HG02885 (cell line): Measurements from ENCODE around the gene NDUFB11.
"Not testable (repeated sequence)": the region's sequence is repeated elsewhere in the genome, so short reads cannot be mapped to it uniquely, and the experiment has no call there.

ENCODE experiments used
- ATAC-seq: cut with Tn5 transposase; IDR thresholded peaks from one replicate; pipeline ENCODE4 v1.9.1; 2021; ENCODE audit warnings: mild to moderate bottlenecking; ENCODE audit not compliant: unreplicated experiment, poor library complexity

The NDUFB11 gene

DNA sequence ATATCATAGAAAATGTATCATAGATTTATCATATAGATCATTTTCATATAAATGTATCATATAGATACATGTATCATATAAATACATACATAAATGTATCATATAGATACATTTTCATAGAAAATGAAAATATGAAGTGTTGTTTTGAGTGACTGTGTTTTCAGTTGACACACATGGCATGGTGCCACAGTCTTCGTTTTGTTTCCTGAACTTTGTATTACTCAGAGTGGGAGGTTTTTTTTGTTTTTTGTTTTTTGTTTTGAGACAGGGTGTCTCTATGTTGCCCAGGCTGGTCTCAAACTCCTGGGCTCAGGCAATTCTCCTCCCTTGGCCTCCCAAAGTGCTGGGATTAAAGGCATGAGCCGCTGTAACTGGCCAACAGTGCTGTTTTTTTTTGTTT is 4.4 kb upstream of the NDUFB11 start:
- no peak for ATAC-seq

DNA sequence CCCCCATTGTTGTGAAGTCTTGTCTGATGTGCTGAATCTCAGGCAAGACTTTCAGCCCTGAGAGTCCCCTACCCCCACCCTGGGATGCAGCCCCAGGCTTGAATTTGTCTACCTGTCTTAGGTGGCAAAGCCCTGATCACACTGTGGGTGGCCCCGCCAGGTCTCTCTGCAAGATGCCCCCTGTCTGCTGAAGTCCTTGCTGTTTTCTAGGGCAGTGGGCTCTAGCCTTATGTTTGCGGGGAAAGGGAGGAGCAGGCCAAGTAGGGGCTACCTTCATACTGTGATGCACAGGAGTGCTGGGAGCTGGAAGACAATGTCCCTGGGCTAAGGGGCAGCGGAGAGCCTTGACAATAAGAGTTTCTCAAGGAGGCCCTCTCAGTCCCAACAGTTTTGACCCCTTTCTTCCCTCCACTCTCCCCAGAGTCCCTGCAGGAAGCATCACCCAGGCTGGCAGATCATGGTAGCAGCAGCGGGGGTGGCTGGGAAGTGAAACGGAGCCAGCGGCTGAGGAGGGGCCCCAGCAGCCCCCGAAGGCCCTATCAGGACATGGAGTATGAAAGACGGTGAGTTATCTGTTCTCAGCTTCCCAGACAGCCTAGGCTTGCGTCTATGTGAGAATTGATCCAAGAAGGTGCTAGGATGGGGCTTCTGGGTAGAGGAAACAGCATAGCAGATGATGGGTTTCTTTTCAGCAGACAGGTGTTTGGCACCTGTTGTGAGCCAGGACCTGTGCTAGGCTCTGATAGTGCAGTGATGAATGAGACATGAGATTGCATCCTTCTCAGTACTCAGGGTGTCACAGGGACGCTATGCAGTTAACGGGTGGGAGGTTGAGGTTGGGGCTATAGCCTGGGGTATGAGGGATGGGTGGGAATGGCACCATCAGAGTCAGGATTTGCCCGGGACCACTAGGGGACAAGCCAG is 2.7 kb upstream of the NDUFB11 start:
- no peak for ATAC-seq

DNA sequence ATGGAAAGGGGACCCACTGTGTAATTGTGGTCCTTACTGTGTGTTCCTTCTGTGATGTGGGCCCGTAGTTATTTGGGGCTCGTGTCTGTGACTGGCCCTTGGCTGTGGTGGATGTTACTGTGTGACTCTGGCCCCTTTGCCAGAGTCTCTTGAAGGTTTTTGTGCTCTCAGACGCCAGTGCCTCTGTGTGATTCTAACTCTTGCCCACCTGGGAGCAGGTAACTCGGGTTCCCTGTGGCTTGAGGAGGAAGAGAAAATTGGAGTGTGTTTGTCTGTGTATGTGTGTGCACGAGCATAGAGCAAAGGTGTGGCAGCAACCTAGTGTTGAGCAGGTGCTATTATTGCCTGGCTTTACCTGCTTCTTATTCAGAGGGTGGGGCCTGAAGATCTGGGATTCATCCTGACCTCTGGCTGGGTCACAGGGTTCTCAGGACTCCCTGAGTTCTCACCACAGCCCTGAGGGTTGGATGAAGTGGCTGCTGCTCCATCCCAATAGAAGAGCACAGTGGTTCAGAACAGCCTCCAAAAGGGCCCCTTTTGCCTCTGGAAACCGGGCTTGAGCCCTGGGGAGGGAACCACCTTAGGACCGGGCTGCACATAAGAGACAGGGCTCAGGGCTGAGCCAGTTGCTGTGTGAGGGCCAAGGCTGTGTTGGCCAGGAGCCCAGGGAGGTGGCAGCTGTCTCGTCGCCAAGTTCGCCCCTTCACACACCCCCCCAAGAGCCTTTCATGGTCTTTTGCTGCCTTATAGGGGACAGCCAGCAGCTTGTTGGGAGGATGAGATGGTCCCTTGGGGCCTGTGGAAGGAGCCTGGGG is 1.8 kb upstream of the NDUFB11 start:
- no peak for ATAC-seq

DNA sequence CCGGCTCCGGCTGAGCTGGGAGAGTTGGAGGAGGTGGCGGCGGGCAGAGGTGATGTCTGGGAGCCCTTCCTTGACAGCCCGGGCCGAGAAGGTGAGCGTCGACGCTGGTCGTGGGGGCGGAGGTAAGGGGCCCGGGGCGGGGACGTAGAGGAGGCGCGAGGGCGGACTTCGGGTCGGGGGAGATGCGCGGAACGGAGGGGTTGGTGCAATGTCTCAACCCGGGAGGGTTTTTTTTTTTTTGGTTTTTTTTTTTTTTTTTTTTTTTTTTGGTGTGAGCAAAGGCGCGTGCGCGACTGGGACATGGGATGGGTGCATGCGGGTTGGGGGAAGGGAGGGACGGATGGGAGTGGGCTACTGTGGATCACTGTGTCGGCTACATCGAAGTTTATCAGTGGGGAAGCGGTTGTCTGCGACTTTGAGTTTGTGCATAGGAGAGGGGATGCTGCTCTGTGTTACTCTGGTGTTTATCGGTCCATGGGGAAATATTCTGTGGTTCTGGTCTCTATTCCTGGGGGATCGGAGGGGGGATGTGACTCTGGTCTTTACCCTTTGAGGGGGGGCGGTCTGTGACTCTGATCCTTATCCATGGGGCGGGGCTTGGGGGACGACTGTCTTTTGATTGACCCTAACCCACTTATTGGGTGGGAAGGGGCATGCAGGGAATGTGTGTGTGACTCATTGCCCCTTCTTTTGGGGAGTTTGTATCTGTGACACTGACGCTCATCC is 1.1 kb upstream of the NDUFB11 start:
- peak; percentile 31 for ATAC-seq

DNA sequence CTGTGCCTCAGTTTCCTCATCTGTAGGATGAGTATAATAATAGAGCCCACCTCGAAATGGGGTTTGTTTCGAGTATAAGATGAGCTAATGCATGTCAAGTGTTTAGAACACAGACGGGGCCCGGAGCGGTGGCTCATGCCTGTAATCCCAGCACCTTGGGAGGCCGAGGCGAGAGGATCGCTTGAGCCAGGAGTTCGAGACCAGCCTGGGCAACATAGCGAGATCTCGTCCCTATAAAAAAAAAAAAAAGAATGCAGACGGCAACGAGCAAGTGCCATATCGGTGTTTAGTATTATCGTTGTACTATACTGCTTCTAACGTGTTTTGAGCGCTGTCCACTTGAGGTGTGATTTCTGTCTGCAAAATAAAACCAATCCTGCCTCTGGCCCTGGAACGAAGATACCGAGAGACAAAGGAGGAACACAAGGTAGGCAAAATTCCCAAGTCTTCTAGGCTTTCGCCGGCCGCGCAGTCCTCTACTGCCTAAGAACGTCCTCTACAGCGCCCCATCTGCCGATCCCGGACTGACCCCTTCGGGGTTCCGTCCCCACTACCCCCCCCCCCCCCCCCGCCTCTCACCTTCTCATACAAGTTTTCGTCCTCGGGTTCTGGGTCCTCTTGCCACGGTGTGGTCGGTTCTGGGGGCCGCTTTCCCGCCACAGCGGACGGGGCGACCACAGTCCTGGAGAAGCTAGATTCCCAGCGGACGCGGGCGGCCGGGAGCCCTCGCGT is 442 bp downstream of the NDUFB11 start:
- ATAC-seq = peak; percentile 7

DNA sequence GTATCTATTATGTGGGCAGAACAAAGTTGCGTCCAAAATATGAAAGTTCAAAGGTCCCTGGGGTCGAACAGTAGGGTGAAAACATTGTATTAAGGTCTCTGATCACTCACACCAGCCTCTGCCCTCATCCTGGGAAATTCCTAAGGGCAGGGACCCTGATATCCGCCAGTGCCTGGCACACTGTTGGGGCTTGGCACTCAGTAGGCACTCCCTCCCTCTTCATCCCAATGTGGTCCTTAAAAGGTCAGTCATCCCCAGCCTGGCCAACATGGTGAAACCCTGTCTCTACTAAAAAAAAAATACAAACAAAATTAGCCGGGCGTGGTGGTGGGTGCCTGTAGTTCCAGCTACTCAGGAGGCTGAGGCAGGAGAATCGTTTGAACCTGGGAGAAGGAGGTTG is 6.3 kb downstream of the NDUFB11 start:
- ATAC-seq = no peak

DNA sequence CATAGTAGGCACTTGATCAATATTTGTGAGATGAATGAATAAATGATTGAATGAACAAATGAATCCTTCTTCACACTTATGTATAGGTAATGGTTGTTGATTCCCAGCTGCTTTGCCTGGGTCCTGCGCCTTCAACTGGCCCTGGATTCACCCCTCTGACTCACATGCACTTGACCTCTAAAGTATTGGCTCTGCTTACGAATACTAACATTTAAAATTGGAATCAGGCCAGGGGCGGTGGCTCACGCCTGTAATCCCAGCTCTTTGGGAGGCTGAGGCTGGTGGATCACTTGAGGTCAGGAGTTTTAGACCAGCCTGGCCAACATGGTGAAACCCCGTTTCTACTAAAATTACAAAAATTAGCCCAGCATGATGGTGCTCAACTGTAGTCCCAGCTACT is 8.9 kb downstream of the NDUFB11 start:
- not testable (repeated sequence) for ATAC-seq

DNA sequence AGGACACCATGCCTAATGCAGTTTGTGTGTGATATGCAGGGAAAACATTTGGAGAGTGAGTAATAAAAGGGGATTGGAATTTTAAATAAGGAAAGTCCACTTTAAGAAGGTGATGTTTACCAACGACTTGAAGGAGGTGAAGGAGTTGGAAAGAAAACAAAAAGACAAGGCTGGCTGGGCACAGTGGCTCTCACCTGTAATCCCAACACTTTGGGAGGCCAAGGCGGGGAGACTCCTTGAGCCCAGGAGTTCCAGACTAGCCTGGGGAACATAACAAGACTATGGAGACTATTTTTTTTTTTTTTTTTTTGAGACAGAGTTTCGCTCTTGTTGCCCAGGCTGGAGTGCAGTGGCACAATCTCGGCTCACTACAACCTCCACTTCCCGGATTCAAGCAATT is 11.0 kb downstream of the NDUFB11 start:
- ATAC-seq = no peak

DNA sequence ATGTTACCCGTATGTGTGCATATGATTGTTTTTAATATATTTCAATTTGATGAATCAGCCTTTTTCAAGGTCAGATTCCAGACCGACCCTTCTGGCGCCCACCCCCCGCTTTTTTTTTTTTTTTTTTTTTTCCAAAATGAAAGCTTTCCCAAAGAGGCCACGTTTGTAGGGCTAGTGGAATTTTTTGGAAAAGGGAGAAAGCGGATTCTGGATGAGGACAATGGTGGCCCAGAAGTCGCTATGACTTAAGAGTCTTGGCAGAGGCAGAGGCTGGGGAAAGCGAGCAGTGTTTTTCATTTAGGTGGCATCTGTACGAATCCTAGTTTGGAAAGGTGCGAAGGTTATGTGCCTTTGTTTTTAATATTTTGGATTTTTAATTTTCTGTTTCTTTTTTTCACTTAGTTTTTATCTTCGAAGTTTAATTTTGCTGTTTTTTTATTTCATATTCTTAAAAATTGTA is 14.6 kb downstream of the NDUFB11 start:
- no peak for ATAC-seq

DNA sequence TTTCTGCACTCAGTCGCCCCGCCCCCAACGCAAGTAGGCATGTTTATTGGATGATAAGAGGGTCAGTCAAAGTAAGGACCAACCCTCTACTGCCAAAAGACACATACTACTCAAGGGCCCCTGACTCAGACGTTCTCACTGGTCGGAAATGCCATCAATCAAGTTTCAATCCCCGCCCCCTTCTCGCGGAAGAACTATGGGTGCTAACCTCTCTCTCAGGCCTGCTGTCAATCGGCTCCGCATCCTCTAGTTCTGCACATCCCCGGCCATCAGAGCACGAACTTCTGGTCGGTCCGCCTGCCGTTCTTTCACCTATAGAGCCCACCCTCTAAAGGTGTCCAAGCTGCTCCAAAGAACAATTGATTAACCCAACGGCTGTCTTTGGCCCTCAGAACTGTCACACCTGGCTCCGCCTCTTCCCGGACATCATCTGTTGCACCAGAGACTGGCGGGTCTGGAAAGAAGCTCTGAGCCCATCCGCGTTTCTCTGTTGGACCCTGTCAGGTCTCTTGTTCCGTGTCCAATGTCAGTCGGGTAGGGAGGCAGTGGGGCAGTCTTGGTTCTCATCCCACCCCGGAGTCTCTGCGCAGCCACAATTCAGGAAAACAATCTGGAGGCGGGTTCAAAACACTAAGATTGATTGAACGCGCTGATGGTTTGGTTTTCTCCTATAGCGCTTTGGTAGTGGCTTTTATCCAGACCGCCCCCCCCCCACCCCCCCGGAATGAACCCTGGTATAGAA is 15.2 kb downstream of the NDUFB11 start:
- peak; percentile 99 for ATAC-seq

DNA sequence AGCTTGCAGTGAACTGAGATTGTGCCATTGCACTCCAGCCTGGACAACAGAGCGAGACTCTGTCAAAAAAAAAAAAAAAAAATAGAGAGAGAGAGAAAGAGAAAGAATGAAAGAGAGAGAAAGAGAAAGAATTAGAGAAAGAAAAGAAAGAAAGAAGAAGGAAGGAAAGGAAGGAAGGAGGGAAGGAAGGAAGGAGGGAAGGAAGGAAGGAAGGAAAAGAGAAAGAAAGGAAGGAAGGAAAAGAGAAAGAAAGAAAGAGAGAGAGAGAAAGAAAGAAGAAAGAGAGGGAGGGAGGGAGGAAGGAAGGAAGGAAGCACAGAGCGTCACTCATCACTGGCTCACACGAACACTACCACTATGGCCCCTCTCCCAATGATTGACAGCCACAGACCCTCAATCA is 20.0 kb downstream of the NDUFB11 start:
- ATAC-seq = not testable (repeated sequence)

DNA sequence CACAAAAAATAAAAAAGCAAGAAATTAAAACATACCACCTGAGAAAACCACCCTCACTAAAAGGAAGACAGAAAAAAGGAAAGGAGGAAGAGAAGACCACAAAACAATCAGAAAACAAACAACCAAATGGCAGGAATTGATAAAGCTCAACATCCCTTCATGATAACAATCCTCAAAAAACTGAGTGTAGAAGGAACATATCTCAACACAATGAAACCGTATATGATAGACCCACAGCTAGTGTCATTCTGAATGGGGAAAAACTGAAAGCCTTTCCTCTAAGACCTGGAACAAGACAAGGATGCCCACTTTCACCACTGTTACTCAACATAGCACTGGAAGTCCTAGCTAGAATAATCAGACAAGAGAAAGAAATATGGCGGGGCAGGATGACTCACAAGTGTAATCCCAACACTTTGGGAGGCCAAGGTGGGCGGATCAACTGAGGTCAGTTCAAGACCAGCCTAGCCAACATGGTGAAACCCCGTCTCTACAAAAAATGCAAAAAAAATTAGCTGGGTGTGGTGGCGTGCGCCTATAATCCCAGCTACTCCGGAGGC is 27.9 kb downstream of the NDUFB11 start:
- ATAC-seq = not testable (repeated sequence)

DNA sequence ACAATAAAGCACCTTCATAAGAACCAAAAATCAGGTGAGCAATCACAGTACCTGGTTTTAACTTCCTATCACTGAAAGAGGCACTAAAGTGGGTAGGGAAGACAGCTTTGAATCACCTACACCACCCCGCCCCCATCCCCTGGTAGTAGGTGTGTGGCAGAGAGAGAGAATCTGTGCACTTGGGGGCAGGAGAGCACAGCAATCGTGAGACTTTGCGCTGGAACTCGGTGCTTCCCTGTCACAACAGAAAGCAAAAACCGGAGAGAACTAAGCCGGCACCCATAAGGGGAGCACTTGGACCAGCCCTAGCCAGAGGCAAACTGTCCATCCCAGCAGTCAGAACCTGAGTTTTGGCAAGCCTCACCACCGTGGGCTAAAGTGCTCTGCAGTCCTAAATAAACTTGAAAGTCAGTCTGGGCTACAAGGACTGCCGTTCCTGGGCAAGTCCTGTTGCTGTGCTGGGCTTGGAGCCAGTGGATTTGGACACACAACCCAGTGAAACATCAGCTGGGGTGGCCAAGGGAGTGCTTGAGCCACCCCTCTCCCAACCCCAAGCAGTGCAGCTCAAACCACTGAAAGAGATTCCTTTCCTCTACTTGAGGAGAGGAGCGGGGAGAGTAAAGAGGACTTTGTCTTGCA is 32.1 kb downstream of the NDUFB11 start:
- ATAC-seq = no peak

DNA sequence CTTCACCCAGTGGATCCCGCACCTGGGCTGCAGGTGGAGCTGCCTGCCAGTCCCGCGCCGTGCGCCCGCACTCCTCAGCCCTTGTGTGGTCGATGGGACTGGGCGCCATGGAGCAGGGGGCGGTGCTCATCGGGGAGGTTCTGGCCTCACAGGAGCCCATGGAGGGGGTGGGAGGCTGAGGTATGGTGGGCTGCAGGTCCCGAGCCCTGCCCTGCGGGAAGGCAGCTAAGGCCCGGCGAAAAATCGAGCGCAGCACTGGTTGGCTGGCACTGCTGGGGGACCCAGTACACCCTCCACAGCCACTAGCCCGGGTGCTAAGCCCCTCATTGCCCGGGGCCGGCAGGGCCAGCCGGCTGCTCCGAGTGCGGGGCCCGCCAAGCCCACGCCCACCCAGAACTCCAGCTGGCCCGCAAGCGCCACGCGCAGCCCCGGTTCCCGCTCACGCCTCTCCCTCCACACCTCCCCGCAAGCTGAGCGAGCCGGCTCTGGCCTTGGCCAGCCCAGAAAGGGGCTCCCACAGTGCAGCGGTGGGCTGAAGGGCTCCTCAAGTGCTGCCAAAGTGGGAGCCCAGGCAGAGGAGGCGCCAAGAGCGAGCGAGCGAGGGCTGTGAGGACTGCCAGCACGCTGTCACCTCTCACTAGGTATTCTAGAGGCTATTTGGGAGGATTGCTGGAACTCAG is 33.4 kb downstream of the NDUFB11 start:
- ATAC-seq = not testable (repeated sequence)

DNA sequence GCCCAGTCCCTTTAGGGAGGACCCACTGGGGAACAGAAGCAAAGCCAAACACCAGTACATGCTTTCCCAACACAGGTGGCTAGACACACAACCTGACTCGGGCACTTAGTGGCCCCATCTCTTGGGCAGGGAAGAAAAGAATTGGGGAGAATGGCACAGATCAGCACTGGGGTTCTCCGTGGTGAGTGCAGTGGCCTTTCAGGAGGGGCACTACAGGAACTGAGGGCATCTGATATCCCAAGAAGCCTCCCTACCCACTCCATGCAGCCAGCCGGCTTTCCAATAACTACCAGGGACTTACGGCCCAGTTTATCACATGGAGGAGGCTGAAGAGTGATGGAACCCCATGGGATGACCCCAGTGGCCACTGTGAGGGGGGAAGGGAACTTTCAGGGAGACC is 43.3 kb downstream of the NDUFB11 start:
- no peak for ATAC-seq

DNA sequence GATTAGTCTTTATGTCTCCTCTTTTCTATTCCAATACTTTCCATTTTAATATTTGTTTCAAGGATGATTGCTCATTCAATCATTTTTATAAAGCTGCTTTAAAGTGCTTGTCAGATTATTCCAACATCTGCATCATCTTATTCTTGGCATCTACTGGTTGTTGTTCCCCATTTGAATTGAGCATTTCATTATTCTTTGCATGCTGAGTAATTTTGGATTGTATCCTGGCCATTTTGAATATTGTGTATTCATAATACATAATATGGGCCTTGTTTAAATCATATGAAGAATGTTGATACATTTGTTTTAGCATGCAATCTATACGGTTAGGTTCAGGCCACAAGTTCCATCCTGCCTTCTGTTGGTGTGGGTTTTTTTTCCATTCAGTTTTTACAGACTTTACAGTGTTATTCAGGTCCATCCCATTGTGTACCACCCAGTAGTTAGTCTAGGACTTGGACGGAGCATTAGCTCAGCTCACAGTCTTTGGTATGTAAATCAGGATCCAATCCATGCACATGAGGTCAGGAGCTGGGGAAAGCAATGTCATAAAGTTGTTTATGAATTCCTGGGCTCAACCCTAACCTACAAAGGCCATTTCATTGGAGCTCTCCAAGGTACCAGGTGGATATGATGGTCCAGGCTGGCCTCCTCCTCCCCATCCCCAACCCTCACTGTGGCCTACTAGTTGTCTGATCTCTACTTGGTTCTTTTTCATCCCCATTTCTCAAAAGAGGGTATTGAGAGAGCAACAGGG is 46.0 kb downstream of the NDUFB11 start:
- no peak for ATAC-seq

DNA sequence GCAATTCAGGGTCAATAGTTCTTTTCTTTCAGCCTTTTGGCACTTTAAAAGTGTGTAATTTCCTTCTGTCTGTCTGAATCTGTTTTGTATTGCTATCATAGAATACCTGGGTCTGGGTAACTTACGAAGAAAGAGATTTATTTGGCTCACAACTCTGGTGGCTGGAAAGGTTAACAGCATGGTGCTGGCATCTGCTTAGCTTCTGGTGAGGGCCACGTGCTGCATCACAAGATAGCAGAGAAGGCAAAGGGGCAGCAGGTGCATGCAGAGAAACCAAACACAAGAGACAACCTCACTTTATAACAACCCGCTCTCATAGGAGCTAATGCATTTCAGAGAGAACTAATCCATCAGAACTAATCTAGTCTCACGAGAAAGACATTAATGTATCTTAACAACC is 47.5 kb downstream of the NDUFB11 start:
- no peak for ATAC-seq
